Measurements from ENCODE around the gene ETS1. TPM values are rescaled to one million over a fixed set of nuclear protein-coding genes. Genes with fewer than 3 reads are reported as not detected.

ETS1 gene
- total RNA-seq, 1 experiment from 2014 or later = 66.4 TPM

DNA sequence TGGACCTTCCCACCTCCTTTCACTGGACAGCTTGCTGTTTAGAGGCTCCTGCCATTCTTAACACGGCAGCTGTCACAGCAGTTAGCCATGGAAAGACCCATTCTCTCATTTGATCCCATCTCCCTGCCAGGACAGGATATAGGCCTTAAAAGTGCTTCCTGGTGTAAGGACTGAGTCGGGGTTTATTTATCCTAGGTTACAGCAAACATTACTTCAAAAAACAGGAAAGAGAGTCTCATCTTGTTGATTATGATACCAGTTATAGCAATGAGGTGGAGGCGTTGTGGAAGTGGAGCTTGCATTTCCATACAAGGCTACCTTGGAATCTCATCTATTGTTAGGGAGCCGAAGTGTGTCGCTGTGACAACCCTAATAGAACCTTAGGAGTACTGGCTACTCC, 17.4 kb upstream of the ETS1 start:
- H3K27ac ChIP-seq (ENCODE audit: low read length) = no peak overlapping the region
- no peaks in the 10 kb centered on the region for H3K9me3 ChIP-seq (ENCODE audit: control insufficient read depth, insufficient read depth, low read depth, low read length)
- ChIA-PET CTCF (no interaction called here), POLR2A (no interaction called here)
- DNase-seq (ENCODE audit: low read depth, low spot score) (no peak), ATAC-seq (no peak)
- no peaks in the 10 kb centered on the region for H3K36me3 ChIP-seq (ENCODE audit: control insufficient read depth, insufficient read depth, low read length)
- no peaks in the 10 kb centered on the region for H3K4me1 ChIP-seq (ENCODE audit: control insufficient read depth, insufficient read depth, low read length)
- no TSS peak for BruUV-seq (replicated peaks)
- H3K27me3 ChIP-seq (ENCODE audit: control insufficient read depth, insufficient read depth, low read length) = no peaks in the 10 kb centered on the region; the same call in 1 of the 2 replicates
- TF ChIP-seq TCF7L2 (IDR thresholded peaks at IDR 0.05; ENCODE audit: low read depth, low read length) (no peak), POLR2AphosphoS5 (IDR thresholded peaks at IDR 0.05; ENCODE audit: low read depth, low read length) (no peak), SIN3A (IDR thresholded peaks at IDR 0.05; ENCODE audit: borderline replicate concordance, insufficient read depth, low read depth, low read length) (no peak)
- TF ChIP-seq, protein P1, sequence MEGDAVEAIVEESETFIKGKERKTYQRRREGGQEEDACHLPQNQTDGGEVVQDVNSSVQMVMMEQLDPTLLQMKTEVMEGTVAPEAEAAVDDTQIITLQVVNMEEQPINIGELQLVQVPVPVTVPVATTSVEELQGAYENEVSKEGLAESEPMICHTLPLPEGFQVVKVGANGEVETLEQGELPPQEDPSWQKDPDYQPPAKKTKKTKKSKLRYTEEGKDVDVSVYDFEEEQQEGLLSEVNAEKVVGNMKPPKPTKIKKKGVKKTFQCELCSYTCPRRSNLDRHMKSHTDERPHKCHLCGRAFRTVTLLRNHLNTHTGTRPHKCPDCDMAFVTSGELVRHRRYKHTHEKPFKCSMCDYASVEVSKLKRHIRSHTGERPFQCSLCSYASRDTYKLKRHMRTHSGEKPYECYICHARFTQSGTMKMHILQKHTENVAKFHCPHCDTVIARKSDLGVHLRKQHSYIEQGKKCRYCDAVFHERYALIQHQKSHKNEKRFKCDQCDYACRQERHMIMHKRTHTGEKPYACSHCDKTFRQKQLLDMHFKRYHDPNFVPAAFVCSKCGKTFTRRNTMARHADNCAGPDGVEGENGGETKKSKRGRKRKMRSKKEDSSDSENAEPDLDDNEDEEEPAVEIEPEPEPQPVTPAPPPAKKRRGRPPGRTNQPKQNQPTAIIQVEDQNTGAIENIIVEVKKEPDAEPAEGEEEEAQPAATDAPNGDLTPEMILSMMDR (IDR thresholded peaks at IDR 0.05) = no peak
- TF ChIP-seq, protein P2, sequence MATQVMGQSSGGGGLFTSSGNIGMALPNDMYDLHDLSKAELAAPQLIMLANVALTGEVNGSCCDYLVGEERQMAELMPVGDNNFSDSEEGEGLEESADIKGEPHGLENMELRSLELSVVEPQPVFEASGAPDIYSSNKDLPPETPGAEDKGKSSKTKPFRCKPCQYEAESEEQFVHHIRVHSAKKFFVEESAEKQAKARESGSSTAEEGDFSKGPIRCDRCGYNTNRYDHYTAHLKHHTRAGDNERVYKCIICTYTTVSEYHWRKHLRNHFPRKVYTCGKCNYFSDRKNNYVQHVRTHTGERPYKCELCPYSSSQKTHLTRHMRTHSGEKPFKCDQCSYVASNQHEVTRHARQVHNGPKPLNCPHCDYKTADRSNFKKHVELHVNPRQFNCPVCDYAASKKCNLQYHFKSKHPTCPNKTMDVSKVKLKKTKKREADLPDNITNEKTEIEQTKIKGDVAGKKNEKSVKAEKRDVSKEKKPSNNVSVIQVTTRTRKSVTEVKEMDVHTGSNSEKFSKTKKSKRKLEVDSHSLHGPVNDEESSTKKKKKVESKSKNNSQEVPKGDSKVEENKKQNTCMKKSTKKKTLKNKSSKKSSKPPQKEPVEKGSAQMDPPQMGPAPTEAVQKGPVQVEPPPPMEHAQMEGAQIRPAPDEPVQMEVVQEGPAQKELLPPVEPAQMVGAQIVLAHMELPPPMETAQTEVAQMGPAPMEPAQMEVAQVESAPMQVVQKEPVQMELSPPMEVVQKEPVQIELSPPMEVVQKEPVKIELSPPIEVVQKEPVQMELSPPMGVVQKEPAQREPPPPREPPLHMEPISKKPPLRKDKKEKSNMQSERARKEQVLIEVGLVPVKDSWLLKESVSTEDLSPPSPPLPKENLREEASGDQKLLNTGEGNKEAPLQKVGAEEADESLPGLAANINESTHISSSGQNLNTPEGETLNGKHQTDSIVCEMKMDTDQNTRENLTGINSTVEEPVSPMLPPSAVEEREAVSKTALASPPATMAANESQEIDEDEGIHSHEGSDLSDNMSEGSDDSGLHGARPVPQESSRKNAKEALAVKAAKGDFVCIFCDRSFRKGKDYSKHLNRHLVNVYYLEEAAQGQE (IDR thresholded peaks at IDR 0.05; ENCODE audit: insufficient read depth in 1 of 2, low read depth in 2 of 2, low read length in 1 of 2) = no peak
- intact Hi-C loops (cut with micrococcal nuclease; ENCODE audit: unreplicated experiment) = no loop called here
- in situ Hi-C loops (cut with HindIII; ENCODE audit: low pct_unique_long_range_greater_than_20kb, low sequenced_read_pairs) = no loop called here
- no peak overlapping the region for H3K4me3 ChIP-seq (ENCODE audit: low read depth in 2 of 2, low read length in 2 of 2)

DNA sequence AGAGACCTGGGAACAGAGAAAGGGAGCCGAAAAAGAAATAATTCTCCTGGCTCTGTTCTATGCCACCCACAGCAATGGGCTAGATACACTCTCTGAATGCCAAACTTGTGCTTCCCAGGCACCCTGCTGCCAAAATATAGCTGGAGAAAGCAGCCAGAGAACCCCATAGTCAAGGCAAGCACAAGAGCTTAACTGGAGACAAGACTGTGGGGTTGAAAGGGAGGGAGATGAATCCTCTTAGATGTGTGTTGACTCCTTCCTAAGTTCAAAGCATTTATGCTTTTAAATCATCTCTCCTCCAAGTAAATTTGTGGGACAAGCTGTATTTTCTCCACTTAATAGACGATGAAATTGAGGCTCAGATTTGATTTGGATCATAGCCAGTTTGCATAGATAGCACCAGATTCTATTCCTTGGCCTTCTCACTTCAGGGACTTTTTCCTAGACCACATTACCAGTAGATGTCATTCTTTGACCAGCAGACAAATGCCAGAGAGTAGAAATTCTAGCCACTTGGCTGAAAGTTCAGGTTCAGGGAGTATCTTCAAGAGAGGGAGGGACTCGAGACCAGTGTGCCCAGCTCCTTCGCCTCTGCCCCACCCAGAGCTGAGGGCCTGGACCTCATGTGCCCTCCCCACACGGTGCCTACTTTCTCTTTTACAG, 16.5 kb upstream of the ETS1 start:
- in situ Hi-C loops (cut with HindIII; ENCODE audit: low pct_unique_long_range_greater_than_20kb, low sequenced_read_pairs) (no loop called here), intact Hi-C loops (cut with micrococcal nuclease; ENCODE audit: unreplicated experiment) (no loop called here)
- Histone ChIP-seq H3K27me3 (ENCODE audit: control insufficient read depth, insufficient read depth, low read length) (peaks cover 3% of the 10 kb centered on the region; the same call in 1 of the 2 replicates), H3K36me3 (ENCODE audit: control insufficient read depth, insufficient read depth, low read length) (no peaks in the 10 kb centered on the region), H3K9me3 (ENCODE audit: control insufficient read depth, insufficient read depth, low read depth, low read length) (no peaks in the 10 kb centered on the region), H3K4me3 (ENCODE audit: low read depth in 2 of 2, low read length in 2 of 2) (no peak overlapping the region), H3K27ac (ENCODE audit: low read length) (no peak overlapping the region), H3K4me1 (ENCODE audit: control insufficient read depth, insufficient read depth, low read length) (no peaks in the 10 kb centered on the region)
- POLR2A ChIA-PET = no interaction called here
- no peak for DNase-seq (ENCODE audit: low read depth, low spot score)
- no peak for ATAC-seq
- TF ChIP-seq TCF7L2 (IDR thresholded peaks at IDR 0.05; ENCODE audit: low read depth, low read length) (no peak), SIN3A (IDR thresholded peaks at IDR 0.05; ENCODE audit: borderline replicate concordance, insufficient read depth, low read depth, low read length) (no peak), POLR2AphosphoS5 (IDR thresholded peaks at IDR 0.05; ENCODE audit: low read depth, low read length) (no peak)
- TF ChIP-seq, protein P1 (IDR thresholded peaks at IDR 0.05) = no peak
- TF ChIP-seq, protein P2 (IDR thresholded peaks at IDR 0.05; ENCODE audit: insufficient read depth in 1 of 2, low read depth in 2 of 2, low read length in 1 of 2) = no peak
- BruUV-seq (replicated peaks) = no TSS peak
- CTCF ChIA-PET = no interaction called here
